H1 (cell line): Measurements from ENCODE around the gene OR7D2. TPM values are rescaled to one million over a fixed set of nuclear protein-coding genes. Genes with fewer than 3 reads are reported as not detected.

Experiments
- CTCF ChIA-PET: fragments of 300-600 bp; sonication (Branson Sonifier 250); formaldehyde crosslinking; loops from one replicate; lab custom pipeline; 2021; ENCODE audit not compliant: partially characterized antibody; lab: Charles Lee
- POLR2A ChIA-PET: fragments of 300-600 bp; sonication (Branson Sonifier 250); formaldehyde crosslinking; loops from one replicate; lab custom pipeline; 2021; ENCODE audit warnings: inconsistent platforms; ENCODE audit not compliant: partially characterized antibody; lab: Charles Lee
- DNase-seq, 2 experiments: peaks; one replicate each; pipeline versions ENCODE4 v3.0.0 to v3.0.0-alpha.2; 2010 to 2022; ENCODE audit warnings: low spot score in 2 of 2, low read depth in 1 of 2, mixed read lengths in 1 of 2
- FAIRE-seq: peaks from 2 replicates; lab custom pipeline; 2011; peaks lifted over from hg19 to GRCh38; lab: Jason Lieb, UNC
- H2AFZ ChIP-seq: 2 replicates; pipeline ENCODE4 v1.8.1; 2012; ENCODE audit warnings: low read length, inconsistent platforms
- H2AK5ac ChIP-seq: 2 replicates; pipeline ENCODE4 v1.6.1; 2013; ENCODE audit warnings: low read depth, low read length
- H2BK120ac ChIP-seq: replicated peaks from 2 replicates; pipeline ENCODE3; 2013; ENCODE audit warnings: low read depth, low read length, inconsistent platforms
- H2BK12ac ChIP-seq: 2 replicates; pipeline ENCODE4 v1.6.1; 2013; ENCODE audit warnings: low read depth, low read length
- H2BK15ac ChIP-seq: 2 replicates; pipeline ENCODE4 v1.6.1; 2013; ENCODE audit warnings: low read length
- H2BK20ac ChIP-seq: 2 replicates; pipeline ENCODE4 v1.6.1; 2013; ENCODE audit warnings: low read length
- H2BK5ac ChIP-seq: 2 replicates; pipeline ENCODE4 v1.6.1; 2013; ENCODE audit warnings: low read depth, low read length
- H3K14ac ChIP-seq: 2 replicates; pipeline ENCODE4 v1.6.1; 2013; ENCODE audit warnings: inconsistent platforms; ENCODE audit not compliant: insufficient read length
- H3K18ac ChIP-seq: 2 replicates; pipeline ENCODE4 v1.6.1; 2013; ENCODE audit warnings: low read length; ENCODE audit errors: extremely low read depth
- H3K23ac ChIP-seq: 2 replicates; pipeline ENCODE4 v1.6.1; 2013; ENCODE audit warnings: inconsistent platforms; ENCODE audit not compliant: insufficient read length
- H3K23me2 ChIP-seq: 2 replicates; pipeline ENCODE4 v1.6.1; 2013; ENCODE audit warnings: low read depth, low read length
- H3K27ac ChIP-seq: 2 replicates; pipeline ENCODE4 v1.6.1; 2011; ENCODE audit warnings: low read depth, low read length, inconsistent platforms
- H3K27me3 ChIP-seq, 4 experiments: replicated peaks in 1 of 4; 1 replicate in 1 of 4; 2 replicates in 3 of 4; pipeline versions ENCODE4 v1.6.1 to v1.8.1; 2011 to 2013; ENCODE audit warnings: low read length in 3 of 4, mild to moderate bottlenecking in 3 of 4, inconsistent platforms in 2 of 4, mixed read lengths in 2 of 4, moderate library complexity in 1 of 4; ENCODE audit not compliant: control insufficient read depth in 3 of 4, insufficient read depth in 3 of 4; ENCODE audit errors: extremely low read depth in 1 of 4
- H3K36me3 ChIP-seq, 4 experiments: 2 replicates each; pipeline versions ENCODE4 v1.6.1 to v1.8.1; 2011 to 2013; ENCODE audit warnings: mild to moderate bottlenecking in 4 of 4, low read length in 3 of 4, moderate library complexity in 2 of 4, control low read depth in 1 of 4, inconsistent platforms in 1 of 4; ENCODE audit not compliant: insufficient read depth in 4 of 4, control insufficient read depth in 2 of 4
- H3K4ac ChIP-seq: replicated peaks from 2 replicates; pipeline ENCODE3; 2013; ENCODE audit warnings: low read length, low read depth, mixed read lengths, inconsistent platforms; ENCODE audit not compliant: insufficient read length
- H3K4me1 ChIP-seq, 4 experiments: replicated peaks in 1 of 4; 1 replicate in 1 of 4; 2 replicates in 3 of 4; pipeline versions ENCODE4 v1.6.1 to v1.8.1; 2011 to 2013; ENCODE audit warnings: low read length in 3 of 4, inconsistent platforms in 2 of 4, mixed read lengths in 1 of 4; ENCODE audit not compliant: insufficient read depth in 4 of 4, control insufficient read depth in 3 of 4
- H3K4me2 ChIP-seq, 2 experiments: 2 replicates each; pipeline versions ENCODE4 v1.6.1 to v1.8.1; 2011 to 2013; ENCODE audit warnings: low read depth in 2 of 2, low read length in 2 of 2, control low read depth in 1 of 2, inconsistent platforms in 1 of 2, mild to moderate bottlenecking in 1 of 2; ENCODE audit not compliant: insufficient read depth in 1 of 2
- H3K4me3 ChIP-seq, 4 experiments: fragments of 200-600, 300-600 bp in 1 of 4; sonication (generic), shearing (Covaris generic), sonication (Bioruptor Twin) in 1 of 4; 2 replicates each; pipeline versions ENCODE4 v1.5.1 to v1.8.1; 2011 to 2016; ENCODE audit warnings: low read length in 4 of 4, low read depth in 3 of 4, control low read depth in 2 of 4, inconsistent platforms in 2 of 4, mild to moderate bottlenecking in 2 of 4, mixed read lengths in 1 of 4, moderate library complexity in 1 of 4; ENCODE audit not compliant: insufficient read depth in 2 of 4; ENCODE audit errors: extremely low read depth in 1 of 4
- H3K56ac ChIP-seq: replicated peaks from 2 replicates; pipeline ENCODE3; 2013; ENCODE audit warnings: low read depth, mild to moderate bottlenecking, mixed read lengths, low read length, inconsistent platforms; ENCODE audit not compliant: insufficient read length
- H3K79me1 ChIP-seq: 2 replicates; pipeline ENCODE4 v1.6.1; 2013; ENCODE audit warnings: low read depth, low read length, control low read depth
- H3K79me2 ChIP-seq, 2 experiments: 2 replicates each; pipeline versions ENCODE4 v1.6.1 to v1.8.1; 2012 to 2013; ENCODE audit warnings: low read length in 2 of 2, mild to moderate bottlenecking in 2 of 2, inconsistent platforms in 1 of 2; ENCODE audit not compliant: insufficient read depth in 2 of 2, control insufficient read depth in 1 of 2
- H3K9ac ChIP-seq, 4 experiments: replicated peaks in 1 of 4; 1 replicate in 1 of 4; 2 replicates in 3 of 4; pipeline versions ENCODE4 v1.6.1 to v1.8.1; 2011 to 2013; ENCODE audit warnings: low read depth in 3 of 4, low read length in 3 of 4, control low read depth in 2 of 4, mild to moderate bottlenecking in 2 of 4, moderate library complexity in 2 of 4, inconsistent platforms in 1 of 4; ENCODE audit errors: extremely low read depth in 1 of 4
- H3K9me3 ChIP-seq, 2 experiments: 2 replicates each; pipeline versions ENCODE4 v1.6.1 to v1.8.1; 2012 to 2013; ENCODE audit warnings: mild to moderate bottlenecking in 2 of 2, moderate library complexity in 2 of 2, control low read depth in 1 of 2, inconsistent platforms in 1 of 2, low read depth in 1 of 2, low read length in 1 of 2, mixed read lengths in 1 of 2; ENCODE audit not compliant: insufficient read depth in 2 of 2
- H4K20me1 ChIP-seq, 2 experiments: replicated peaks in 1 of 2; 2 replicates each; pipeline versions ENCODE3 to v1.8.1; 2011 to 2013; ENCODE audit warnings: inconsistent platforms in 2 of 2, low read length in 2 of 2, mild to moderate bottlenecking in 1 of 2; ENCODE audit not compliant: insufficient read depth in 2 of 2, control insufficient read depth in 1 of 2
- H4K5ac ChIP-seq: 2 replicates; pipeline ENCODE4 v1.6.1; 2013; ENCODE audit warnings: low read length, low read depth, mixed read lengths, inconsistent platforms; ENCODE audit not compliant: insufficient read length
- H4K8ac ChIP-seq: 2 replicates; pipeline ENCODE4 v1.8.0; 2013; ENCODE audit warnings: mild to moderate bottlenecking, moderate library complexity, low read length, inconsistent platforms; ENCODE audit not compliant: insufficient read depth; ENCODE audit errors: extremely low read depth
- H4K91ac ChIP-seq: replicated peaks from 2 replicates; pipeline ENCODE3; 2013; ENCODE audit warnings: low read length, mixed read lengths, inconsistent platforms; ENCODE audit not compliant: insufficient read length
- CBX8 ChIP-seq: fragments of 300-800, 300-1000 bp; sonication (generic); IDR thresholded peaks from 2 replicates; pipeline ENCODE4 v1.7.1; 2016; ENCODE audit warnings: low read depth, low read length, borderline replicate concordance
- EZH2 ChIP-seq: fragments of 200-600 bp; sonication (generic); IDR thresholded peaks from 2 replicates; pipeline ENCODE4 v1.7.1; 2012; ENCODE audit warnings: low read depth, mild to moderate bottlenecking, moderate library complexity, low read length, inconsistent platforms; ENCODE audit not compliant: severe bottlenecking
- RAD21 ChIP-seq, 2 experiments: IDR thresholded peaks in 1 of 2; conservative IDR thresholded peaks in 1 of 2; 2 replicates each; pipeline ENCODE4 v1.6.1; 2011; ENCODE audit warnings: low read depth in 2 of 2, low read length in 2 of 2, improper control_type of control experiment in 1 of 2, inconsistent platforms in 1 of 2, mild to moderate bottlenecking in 1 of 2, moderate library complexity in 1 of 2
- RXRA ChIP-seq: IDR thresholded peaks from 2 replicates; pipeline ENCODE4 v1.6.1; 2011; ENCODE audit warnings: low read depth, mild to moderate bottlenecking, low read length, moderate library complexity; ENCODE audit not compliant: insufficient read depth
- WGBS, 2 experiments: shearing (Covaris generic) in 1 of 2; methylation state at CpG; one replicate each; pipeline versions ENCODE4 v1.1.6 to v1.1.7; 2013 to 2015; ENCODE audit warnings: low lambda C conversion rate in 2 of 2, mixed read lengths in 2 of 2, inconsistent platforms in 1 of 2, low coverage in 1 of 2, missing lambda C conversion rate in 1 of 2; ENCODE audit not compliant: insufficient replicate concordance in 2 of 2, insufficient coverage in 1 of 2, insufficient read length in 1 of 2; ENCODE audit errors: extremely low coverage in 1 of 2, missing lambda C conversion rate in 1 of 2; 5-methylcytosine and 5-hydroxymethylcytosine counted together
- polyA plus RNA-seq, 7 experiments: library from polyadenylated mRNA; depleted of rRNA in 3 of 7; stranded (reverse) in 5 of 7; unstranded in 2 of 7; fragments of >200 nt in 5 of 7; fragments of 200-250 nt in 2 of 7; gene quantifications; 1 replicate in 5 of 7; 2 replicates in 1 of 7; 4 replicates in 1 of 7; pipeline versions ENCODE4 v1.2.1 to v1.2.3, GENCODE V29; 2011 to 2013; ENCODE audit warnings: missing spikeins in 2 of 7, mixed read lengths in 2 of 7
- total RNA-seq: library from RNA; stranded (reverse); fragmentation: NEBNext Ultra II Directional; extraction: Animal tissue kit (Norgen Biotek cat#: 25700); gene quantifications from 2 replicates; pipeline ENCODE4 v1.2.1, GENCODE V29; 2021

The OR7D2 gene
- total and polyA plus RNA-seq, 2 of the 8 experiments (the other 6 are each of a cell fraction or from before 2014, with no cell fraction given), result 0.02 TPM; not detected in 1

GRCh38 chr19:9171393-9171991 is 7.3 kb upstream of the OR7D2 start:
- POLR2A ChIA-PET, result no interaction called here
- Histone ChIP-seq H2BK15ac (no peak overlapping the region), H3K4me1 (no peaks in the 10 kb centered on the region), H3K23me2 (no peaks in the 10 kb centered on the region), H3K56ac (no peak overlapping the region), H2BK5ac (no peak overlapping the region), H3K4me3 (no peak overlapping the region), H4K8ac (no peak overlapping the region), H2AFZ (no peak overlapping the region), H2BK120ac (no peak overlapping the region), H3K4me2 (no peak overlapping the region), H4K91ac (no peak overlapping the region), H4K20me1 (no peaks in the 10 kb centered on the region), H3K4ac (no peak overlapping the region), H2BK12ac (no peak overlapping the region), H3K23ac (no peak overlapping the region), H3K27me3 (no peaks in the 10 kb centered on the region), H3K79me1 (no peaks in the 10 kb centered on the region), H3K36me3 (no peaks in the 10 kb centered on the region), H3K14ac (no peak overlapping the region), H3K9ac (no peak overlapping the region), H3K79me2 (no peaks in the 10 kb centered on the region), H2BK20ac (no peak overlapping the region), H3K18ac (no peak overlapping the region), H3K9me3 (peaks cover 3 to 5% of the 10 kb centered on the region in 2 experiments; a peak in 3 of 4 replicates), H2AK5ac (no peak overlapping the region), H3K27ac (no peak overlapping the region), H4K5ac (no peak overlapping the region)
- FAIRE-seq (no peak), DNase-seq (no peak)
- CTCF ChIA-PET, result no interaction called here
- WGBS, 2 experiments, result 86% methylated on average over 6 of the region's 6 CpGs; no CpG with 5 or more reads in 1 of the 2 experiments
- no peak for TF ChIP-seq RAD21 (IDR thresholded peaks at IDR 0.05 in 1 of 2, conservative IDR thresholded peaks at IDR 0.05 in 1 of 2; ENCODE audit: low read depth in 2 of 2, low read length in 2 of 2)
- no peak for TF ChIP-seq EZH2
- no peak for TF ChIP-seq CBX8
- TF ChIP-seq RXRA, result no peak
